IPS-18c (cell line): ENCODE data around the gene TSPAN31.
A peak's percentile ranks its signal among the peaks of the same experiment; 100 is the strongest.
"Not testable (repeated sequence)": the region's sequence is repeated elsewhere in the genome, so short reads cannot be mapped to it uniquely, and the experiment has no call there.

ENCODE experiments used
- H3K4me3 ChIP-seq: 2 replicates; pipeline ENCODE4 v1.7.0; 2013; ENCODE audit warnings: low read depth, mild to moderate bottlenecking, low read length, moderate library complexity; ENCODE audit not compliant: insufficient read depth
- H3K9me3 ChIP-seq: one replicate; pipeline ENCODE4 v1.6.1; 2013; ENCODE audit warnings: mild to moderate bottlenecking, low read length, moderate library complexity; ENCODE audit not compliant: control insufficient read depth, insufficient read depth

Gene TSPAN31, protein sequence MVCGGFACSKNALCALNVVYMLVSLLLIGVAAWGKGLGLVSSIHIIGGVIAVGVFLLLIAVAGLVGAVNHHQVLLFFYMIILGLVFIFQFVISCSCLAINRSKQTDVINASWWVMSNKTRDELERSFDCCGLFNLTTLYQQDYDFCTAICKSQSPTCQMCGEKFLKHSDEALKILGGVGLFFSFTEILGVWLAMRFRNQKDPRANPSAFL

DNA sequence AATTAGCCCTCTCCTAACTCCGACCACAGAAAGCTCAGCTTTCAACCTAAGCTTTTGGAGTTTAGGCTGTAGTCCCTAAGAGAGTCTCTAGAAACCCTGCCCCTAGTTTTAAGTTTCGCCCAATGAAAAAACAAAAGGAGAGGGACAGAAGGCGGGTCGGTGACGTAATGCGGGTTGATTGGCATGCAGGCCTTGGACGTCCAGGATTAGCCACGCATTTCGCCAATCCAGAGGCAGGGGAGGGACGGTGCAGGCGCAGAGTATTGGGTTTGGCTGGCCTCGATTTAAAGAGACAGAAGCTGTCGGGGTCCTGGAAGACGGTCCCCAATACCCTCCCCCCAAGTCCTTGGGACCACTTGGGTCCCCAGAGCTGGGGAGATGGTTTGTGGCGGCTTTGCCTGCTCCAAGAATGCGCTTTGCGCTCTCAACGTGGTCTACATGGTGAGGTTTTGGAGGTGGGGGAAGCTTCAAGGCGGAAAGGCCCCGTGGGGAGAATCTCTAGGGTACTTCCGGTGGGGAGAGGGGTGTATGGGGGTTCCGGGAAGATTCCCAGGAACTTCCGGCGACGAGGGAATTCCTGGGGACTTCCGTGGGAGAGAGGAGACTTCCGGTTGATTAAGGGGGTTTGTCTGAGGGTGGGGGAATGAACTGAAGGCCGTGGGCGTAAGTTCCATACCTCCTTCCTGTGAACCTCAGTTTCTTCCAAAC is at the start of gene TSPAN31:
TSPAN31 (plus strand) TSS at position 263 of the 708 bp plus-strand sequence; CDS start at position 379, 116 bp downstream.
- H3K4me3 ChIP-seq = peak within 1 kb of the TSS; percentile 68
- H3K9me3 ChIP-seq = no peaks in the 10 kb centered on the region

DNA sequence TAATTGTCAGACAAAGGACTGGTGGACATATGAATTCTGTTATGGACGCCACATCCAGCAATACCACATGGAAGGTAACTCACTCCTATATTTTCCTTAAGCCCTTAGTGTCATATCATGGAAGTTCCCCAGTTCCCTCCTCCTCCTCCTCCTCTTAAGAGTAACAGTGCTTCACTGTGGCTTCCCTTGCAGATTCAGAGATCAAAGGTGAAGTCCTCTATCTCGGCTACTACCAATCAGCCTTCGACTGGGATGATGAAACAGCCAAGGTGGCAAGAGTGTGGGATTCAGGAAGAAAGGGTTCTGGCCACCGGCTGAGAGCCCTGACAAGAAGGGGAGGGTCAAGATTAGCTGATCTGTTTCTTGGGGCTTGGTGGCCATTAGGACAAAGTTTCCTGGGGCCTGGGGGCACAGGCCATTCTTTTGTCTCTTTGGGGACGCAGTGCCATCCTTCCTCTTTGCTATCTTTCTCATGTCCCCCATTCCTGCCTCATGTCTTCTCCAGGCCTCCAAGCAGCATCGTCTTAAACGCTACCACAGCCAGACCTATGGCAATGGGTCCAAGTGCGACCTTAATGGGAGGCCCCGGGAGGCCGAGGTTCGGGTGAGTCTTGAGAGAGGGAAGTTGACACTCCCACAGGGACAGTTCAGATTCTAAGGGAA is 48.9 kb upstream of the TSPAN31 start:
- H3K9me3 ChIP-seq = no peaks in the 10 kb centered on the region
- H3K4me3 ChIP-seq = no peak overlapping the region

DNA sequence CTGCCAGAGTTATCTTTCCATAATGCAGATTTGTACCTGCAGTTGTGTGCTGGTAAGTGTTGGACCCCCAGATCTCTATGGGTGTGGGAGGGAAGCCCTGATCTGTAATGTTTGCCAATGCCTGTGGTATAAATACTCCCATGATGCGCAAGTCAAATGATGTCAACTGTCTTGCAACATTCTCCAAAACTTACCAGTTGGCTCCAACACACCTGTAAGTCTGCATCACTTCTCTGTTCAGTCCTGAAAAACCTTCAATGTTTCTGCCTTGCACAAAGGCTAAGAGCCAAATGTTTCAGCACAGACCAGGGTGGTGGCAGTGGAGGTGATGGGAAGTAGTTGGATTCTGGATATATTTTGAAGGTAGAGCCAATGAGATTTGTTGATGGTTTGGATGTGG is 47.8 kb upstream of the TSPAN31 start:
- Histone ChIP-seq H3K4me3 (no peak overlapping the region), H3K9me3 (no peaks in the 10 kb centered on the region)

DNA sequence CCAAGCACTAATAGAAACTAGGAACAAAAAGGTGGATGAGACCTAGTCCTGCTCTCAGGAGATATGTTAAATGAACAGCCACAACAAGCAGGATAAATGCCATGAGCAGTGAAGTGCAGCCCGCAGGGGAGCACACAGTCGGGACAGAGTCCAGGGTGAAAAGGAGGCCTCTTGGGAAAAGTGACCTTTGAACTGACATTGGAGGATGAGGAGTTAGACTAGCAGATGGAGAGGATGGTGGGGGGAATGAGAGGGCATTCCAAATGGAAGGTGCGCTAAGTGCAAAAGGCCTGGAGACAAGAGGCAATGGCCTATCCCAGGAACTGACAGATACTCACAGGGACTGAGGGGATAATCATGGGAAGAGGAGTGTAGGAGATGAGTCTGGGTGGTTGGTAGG is 46.4 kb upstream of the TSPAN31 start:
- Histone ChIP-seq H3K9me3 (no peaks in the 10 kb centered on the region), H3K4me3 (no peak overlapping the region)

DNA sequence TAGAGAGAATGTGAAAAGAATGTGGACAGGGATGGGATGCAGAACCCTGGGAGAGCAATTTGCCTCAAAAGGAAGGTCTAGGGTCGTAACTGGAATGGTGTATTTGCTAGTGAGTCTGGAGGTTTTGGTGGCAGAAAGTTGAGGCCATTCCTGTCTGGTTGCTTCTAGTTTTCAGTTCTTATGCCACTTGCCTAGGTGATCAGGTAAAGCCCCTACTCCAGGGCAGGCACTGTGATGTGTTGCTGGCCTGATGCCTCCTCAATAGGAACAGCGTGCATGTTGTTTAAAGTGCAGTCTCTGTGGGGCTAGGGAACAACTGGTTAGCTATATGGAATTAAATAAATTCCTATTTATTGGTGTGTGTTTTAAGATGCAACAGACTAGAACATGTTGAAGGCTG is 44.5 kb upstream of the TSPAN31 start:
- Histone ChIP-seq H3K4me3 (no peak overlapping the region), H3K9me3 (no peaks in the 10 kb centered on the region)

DNA sequence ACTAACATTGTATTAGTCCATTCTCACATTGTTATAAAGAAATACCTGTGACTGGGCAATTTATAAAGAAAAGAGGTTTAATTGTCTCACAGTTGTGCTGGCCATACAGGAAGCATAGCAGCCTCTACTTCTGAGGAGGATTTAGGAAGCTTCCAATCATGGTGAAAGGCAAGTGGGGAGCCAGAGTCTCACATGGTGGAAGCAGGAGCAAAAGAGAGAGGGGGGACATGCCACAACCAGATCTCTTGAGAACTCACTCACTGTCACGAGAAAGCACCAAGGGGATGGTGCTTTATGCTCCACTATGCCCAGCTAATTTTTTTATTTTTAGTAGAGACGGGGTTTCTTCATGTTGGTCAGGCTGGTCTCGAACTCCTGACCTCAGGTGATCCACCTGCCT is 37.6 kb upstream of the TSPAN31 start:
- H3K9me3 ChIP-seq = no peaks in the 10 kb centered on the region
- H3K4me3 ChIP-seq = no peak overlapping the region

DNA sequence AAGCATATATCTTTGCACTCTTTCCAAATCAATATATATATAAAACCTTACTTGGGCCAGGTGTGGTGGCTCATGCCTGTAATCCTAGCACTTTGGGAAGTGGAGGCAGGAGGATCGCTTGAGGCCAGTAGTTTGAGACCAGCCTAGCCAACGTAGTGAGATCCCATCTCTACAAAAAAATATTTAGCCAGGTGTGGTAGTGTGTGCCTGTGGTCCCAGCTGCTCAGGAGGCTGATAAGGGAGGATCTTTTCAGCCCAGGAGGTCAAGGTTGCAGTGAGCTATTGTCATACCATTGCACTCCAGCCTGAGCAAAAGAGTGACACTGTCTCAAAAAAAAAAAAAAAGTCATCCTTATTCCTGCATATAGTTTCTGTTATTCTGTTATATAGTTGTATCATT is 36.5 kb upstream of the TSPAN31 start:
- no peak overlapping the region for H3K4me3 ChIP-seq
- H3K9me3 ChIP-seq = no peaks in the 10 kb centered on the region

DNA sequence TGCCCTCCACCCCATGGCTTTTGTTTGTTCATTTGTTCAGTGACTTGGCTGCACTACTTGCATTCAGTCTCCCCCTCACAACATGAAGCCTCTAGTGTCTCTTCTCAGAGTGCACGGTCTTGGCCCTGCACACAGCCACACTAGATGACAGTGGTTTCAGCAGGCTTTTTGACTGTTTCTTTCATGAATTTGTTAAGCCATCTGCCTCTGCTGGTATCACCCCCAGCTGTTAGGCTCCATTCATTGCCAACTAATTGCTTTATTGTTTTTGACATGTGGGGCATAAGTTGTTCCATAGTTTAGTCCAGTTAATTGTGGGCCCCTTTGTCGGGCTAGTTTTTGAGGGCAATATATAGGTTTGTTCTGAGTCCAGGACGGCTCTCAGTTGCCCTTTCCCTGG is 32.1 kb upstream of the TSPAN31 start:
- Histone ChIP-seq H3K9me3 (no peaks in the 10 kb centered on the region), H3K4me3 (no peak overlapping the region)

DNA sequence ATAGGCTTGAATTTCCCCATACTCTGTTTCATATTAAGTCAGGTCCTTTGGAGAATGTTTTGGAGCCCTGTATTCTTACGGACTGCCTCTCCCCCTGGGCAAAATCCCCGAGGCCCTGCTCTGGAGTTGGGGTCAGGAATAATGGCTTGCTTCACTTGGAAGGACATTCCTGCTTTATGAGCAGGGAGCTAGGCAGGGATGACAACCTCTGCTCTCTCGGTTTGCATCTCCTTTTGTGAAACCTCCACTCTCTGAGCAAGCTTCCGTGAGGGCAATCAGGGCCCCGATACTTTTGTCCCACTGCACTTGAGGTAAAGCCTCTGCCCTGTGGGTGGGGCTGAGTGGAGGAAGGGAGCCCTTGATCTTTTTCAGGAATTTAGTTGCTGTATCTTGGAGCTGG is 31.6 kb upstream of the TSPAN31 start:
- H3K4me3 ChIP-seq = no peak overlapping the region; the same call in 1 of the 2 replicates
- H3K9me3 ChIP-seq = no peaks in the 10 kb centered on the region

DNA sequence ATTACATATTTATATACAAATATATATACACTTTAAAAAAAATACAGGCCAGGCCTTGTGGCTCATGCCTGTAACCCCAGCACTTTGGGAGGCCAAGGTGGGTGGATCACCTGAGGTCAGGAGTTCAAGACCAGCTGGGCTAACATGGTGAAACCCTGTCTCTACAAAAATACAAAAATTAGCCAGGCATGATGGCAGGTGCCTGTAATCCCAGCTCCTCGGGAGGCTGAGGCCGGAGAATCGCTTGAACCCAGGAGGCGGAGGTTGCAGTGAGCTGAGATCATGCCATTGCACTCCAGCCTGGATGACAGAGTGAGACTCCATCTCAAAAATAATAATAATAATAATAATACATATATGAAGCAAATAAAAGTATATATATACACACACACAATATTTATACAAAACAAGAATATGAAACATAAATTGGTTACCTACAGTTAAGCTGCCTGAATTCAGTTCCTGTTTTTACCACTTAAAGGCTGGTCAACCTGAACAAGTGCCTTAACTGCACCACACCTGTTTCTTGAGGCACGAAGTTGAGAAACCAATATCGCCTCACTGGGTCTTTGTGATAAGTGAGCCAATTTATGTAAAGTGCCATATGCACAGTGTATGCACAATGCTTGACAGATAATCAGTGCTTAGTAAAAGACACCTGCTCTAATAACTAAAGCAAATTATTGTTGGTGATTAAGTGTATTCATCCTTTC is 29.6 kb upstream of the TSPAN31 start:
- H3K9me3 ChIP-seq, H3K4me3 ChIP-seq: not testable (repeated sequence)

DNA sequence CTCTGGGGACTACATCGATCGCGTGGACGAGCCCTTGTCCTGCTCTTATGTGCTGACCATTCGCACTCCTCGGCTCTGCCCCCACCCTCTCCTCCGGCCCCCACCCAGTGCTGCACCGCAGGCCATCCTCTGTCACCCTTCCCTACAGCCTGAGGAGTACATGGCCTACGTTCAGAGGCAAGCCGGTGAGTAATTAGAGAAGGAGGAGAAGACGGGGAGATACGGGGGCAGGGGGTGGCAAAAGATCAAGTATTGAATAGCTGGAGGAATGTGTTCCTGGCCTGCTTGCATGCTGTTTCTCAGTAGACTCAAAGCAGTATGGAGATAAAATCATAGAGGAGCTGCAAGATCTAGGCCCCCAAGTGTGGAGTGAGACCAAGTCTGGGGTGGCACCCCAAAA is 29.1 kb upstream of the TSPAN31 start:
- no peaks in the 10 kb centered on the region for H3K9me3 ChIP-seq
- H3K4me3 ChIP-seq = no peak overlapping the region

DNA sequence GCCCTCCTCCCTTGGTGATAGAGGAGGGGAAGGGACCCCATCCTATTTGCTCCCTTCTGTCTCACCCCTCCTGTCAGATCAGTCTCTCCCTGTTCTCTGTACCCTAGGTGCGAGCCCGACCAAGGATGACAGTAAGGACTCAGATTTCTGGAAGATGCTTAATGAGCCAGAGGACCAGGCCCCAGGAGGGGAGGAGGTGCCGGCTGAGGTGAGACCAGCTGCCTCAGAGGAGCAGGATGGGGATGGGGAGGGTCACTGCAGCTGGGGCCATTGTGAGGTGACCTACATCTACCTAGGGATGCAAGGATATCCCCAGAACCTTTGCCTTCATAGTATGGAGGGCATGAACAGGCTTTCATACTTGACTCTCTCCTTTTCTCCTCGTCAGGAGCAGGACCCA is 28.5 kb upstream of the TSPAN31 start:
- Histone ChIP-seq H3K9me3 (no peaks in the 10 kb centered on the region), H3K4me3 (no peak overlapping the region)

DNA sequence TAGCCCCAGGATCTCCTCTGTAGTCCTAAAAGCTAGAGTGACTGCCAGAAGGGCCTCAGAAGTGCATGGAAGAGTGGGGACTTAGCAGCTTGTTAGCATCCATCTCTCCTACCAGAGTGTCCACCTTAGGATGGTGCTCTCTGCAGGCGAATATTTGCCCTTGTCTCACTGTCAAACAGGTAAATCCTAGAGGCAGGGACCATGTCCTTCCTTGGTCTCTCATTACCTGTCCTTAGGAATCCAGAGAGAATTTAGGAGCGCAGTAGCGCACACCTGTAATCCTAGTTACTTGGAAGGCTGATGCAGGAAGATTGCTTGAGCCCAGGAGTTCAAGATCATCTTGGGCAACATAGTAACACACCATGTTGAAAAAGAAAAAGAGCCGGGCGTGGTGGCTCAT is 27.7 kb upstream of the TSPAN31 start:
- no peak overlapping the region for H3K4me3 ChIP-seq

DNA sequence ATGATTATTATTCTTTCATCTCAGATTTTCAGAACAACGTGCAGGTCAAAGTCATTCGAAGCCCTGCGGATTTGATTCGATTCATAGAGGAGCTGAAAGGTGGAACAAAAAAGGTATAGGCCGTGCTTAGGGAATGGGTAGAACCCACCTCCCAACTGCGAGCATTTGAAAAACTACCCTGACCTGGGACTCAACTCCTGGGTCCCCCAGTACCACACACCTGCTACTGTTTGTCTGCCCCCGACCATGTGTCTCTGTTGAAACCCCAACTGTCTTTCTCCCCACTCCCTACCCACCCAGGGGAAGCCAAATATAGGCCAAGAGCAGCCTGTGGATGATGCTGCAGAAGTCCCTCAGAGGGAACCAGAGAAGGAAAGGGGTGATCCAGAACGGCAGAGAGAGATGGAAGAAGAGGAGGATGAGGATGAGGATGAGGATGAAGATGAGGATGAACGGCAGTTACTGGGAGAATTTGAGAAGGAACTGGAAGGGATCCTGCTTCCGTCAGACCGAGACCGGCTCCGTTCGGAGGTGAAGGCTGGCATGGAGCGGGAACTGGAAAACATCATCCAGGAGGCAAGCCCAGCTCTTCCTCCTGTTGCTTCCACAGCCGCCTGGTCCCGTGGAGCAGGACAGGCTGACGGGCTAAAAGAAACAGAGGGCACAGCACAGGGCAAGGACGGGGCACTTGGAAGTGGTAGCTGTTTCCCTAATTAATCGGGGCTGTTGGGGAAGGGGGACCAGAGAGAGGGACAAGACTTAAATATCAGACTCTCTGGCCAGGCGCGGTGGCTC is 26.8 kb upstream of the TSPAN31 start:
- H3K4me3 ChIP-seq = no peak overlapping the region

More for the DNA sequence above, 27.7 kb upstream of the TSPAN31 start:
- H3K9me3 ChIP-seq = no peaks in the 10 kb centered on the region

DNA sequence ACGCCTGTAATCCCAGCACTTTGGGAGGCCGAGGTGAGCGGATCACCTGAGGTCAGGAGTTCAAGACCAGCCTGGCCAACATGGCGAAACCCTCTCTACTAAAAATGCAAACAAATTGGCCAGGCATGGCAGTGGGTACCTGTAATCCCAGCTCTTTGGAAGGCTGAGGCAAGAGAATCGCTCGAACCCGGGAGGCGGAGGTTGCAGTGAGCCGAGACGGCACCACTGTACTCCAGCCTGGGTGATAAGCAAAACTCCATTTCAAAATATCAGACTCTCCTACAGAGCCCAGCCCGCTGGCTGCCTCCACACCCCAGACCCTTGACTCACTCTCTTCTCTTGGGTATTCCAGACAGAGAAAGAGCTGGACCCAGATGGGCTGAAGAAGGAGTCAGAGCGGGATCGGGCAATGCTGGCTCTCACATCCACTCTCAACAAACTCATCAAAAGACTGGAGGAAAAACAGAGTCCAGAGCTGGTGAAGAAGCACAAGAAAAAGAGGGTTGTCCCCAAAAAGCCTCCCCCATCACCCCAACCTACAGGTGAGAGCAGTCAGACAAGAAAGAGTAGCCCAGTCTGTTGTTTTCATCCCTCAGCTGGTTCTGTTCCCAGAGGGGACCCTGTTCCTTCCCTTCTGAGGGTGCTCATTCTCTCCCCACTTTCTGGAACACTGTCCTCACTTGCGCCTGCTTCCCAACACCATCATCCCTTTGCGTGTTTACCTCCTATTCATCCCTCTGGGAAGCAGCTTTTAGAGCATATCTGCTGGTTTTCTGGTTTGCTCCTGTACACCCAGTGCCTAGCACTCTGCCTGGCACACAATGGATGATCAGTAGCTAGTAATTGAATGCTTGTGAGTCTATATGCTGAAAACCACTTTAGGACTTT is 26.0 kb upstream of the TSPAN31 start:
- H3K4me3 ChIP-seq = no peak overlapping the region
- H3K9me3 ChIP-seq = no peaks in the 10 kb centered on the region

More for the DNA sequence above, 26.8 kb upstream of the TSPAN31 start:
- no peaks in the 10 kb centered on the region for H3K9me3 ChIP-seq
